ENCODE results near the gene CPHXL2.

CPHXL2 gene

GRCh38 chr16:75635036-75635435, 41.8 kb downstream of the CPHXL2 start:
- no peak for DNase-seq

GRCh38 chr16:75632857-75633256, 44.0 kb downstream of the CPHXL2 start:
- no peak for DNase-seq

GRCh38 chr16:75630052-75630451, 46.8 kb downstream of the CPHXL2 start:
- DNase-seq: no peak

GRCh38 chr16:75629132-75629531, 47.7 kb downstream of the CPHXL2 start:
- DNase-seq: no peak

- no peak for DNase-seq
Observed at GRCh38 chr16:75628351-75628750, 48.5 kb downstream of the CPHXL2 start.

GRCh38 chr16:75627851-75628250, 49.0 kb downstream of the CPHXL2 start:
- DNase-seq: no peak

- no peak for DNase-seq
Observed at GRCh38 chr16:75626806-75627205, 50.0 kb downstream of the CPHXL2 start.

GRCh38 chr16:75624921-75625334, 51.9 kb downstream of the CPHXL2 start:
- DNase-seq: no peak

GRCh38 chr16:75622761-75623605, 53.8 kb downstream of the CPHXL2 start, which contains the start of gene ADAT1:
ADAT1 (minus strand) TSS chr16:75623281; CDS start chr16:75620799, 2,482 bp downstream.
- DNase-seq: peak; percentile 94

GRCh38 chr16:75621170-75621477, 55.7 kb downstream of the CPHXL2 start:
- DNase-seq: no peak

GRCh38 chr16:75620326-75621169, 56.3 kb downstream of the CPHXL2 start:
- peak; percentile 70 for DNase-seq

- no peak for DNase-seq
Observed at GRCh38 chr16:75618780-75619179, 58.0 kb downstream of the CPHXL2 start.

- DNase-seq: no peak
Observed at GRCh38 chr16:75617121-75617520, 59.7 kb downstream of the CPHXL2 start.

- DNase-seq: no peak
Observed at GRCh38 chr16:75616521-75617010, 60.2 kb downstream of the CPHXL2 start.

GRCh38 chr16:75615619-75616018, 61.2 kb downstream of the CPHXL2 start:
- no peak for DNase-seq

GRCh38 chr16:75614066-75614897, 62.5 kb downstream of the CPHXL2 start:
- no peak for DNase-seq

Data from activated gamma-delta T cell (primary cell).